GM12872 (cell line): ENCODE measurements around the gene EPX.

Source experiments
- CTCF ChIP-seq: IDR thresholded peaks from 3 replicates; pipeline ENCODE4 v1.5.1; 2011; ENCODE audit warnings: low read depth, mild to moderate bottlenecking, low read length, moderate library complexity; ENCODE audit not compliant: insufficient read depth

Gene EPX

GRCh38 chr17:58229881-58230280 is 37.4 kb downstream of the EPX start:
- no peak for TF ChIP-seq CTCF

DNA sequence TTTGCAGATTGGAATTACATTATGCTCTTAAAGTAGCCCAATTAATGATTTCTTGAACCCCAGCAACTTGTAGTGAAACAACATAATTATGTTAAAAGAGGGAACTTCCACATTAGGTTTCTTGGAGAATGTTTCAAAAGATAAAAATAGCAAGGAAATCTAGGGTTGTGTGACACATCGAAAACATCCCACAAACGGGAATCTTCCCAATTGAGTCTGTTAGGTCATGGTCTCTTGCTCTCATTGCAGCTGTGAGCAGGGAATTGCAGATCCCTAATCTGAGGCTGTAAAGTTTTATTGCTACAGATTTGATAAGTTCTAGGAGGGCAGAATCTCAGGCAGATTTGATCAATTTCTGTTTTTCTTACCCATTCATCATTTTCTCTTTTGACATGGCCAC is 39.1 kb downstream of the EPX start:
- no peak for TF ChIP-seq CTCF

- 0 out of 3 replicates have a peak, but pooled peaks have one; percentile 16 for TF ChIP-seq CTCF
These were observed 40.2 kb downstream of the EPX start for GRCh38 chr17:58232707-58233156.

- TF ChIP-seq CTCF = no peak
These were observed 41.0 kb downstream of the EPX start for GRCh38 chr17:58233543-58233942.

DNA sequence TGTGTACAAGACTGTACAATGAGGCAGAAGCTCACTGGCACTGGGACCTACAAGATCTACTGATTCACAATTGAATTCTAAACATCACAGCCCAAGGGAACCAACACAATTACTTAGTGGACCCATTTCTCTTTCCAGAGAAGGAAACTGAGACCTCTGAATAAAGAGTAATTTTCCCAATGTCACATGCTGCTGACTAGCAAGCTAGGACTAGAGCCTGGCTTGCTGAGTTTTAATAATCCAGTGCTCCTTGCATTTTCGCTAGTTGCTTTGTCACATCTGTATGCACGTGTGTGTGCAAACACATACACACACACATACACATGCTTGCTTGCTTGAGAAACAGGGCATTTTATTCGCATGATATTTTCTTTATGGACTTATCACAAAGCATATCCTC is 42.0 kb downstream of the EPX start:
- TF ChIP-seq CTCF = no peak

DNA sequence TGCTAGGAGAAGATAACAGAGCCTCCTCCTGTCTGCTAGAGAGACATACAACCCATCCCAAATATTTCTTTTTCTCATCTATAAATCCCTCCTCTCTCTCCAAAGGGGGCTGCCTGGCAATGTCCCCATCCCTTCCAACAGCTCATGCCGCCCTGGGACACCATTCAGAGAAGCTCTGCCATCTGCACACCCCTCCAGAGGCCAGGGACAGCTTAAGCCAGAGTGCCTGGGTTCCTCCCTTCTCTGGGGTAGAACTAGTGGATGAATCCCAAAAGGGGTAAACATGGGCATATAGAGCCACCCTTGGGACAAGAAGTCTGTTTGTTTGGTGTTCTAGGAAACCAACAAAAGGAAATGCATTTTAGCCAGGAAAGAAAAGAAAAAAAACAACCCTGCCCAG is 43.3 kb downstream of the EPX start:
- TF ChIP-seq CTCF = no peak

DNA sequence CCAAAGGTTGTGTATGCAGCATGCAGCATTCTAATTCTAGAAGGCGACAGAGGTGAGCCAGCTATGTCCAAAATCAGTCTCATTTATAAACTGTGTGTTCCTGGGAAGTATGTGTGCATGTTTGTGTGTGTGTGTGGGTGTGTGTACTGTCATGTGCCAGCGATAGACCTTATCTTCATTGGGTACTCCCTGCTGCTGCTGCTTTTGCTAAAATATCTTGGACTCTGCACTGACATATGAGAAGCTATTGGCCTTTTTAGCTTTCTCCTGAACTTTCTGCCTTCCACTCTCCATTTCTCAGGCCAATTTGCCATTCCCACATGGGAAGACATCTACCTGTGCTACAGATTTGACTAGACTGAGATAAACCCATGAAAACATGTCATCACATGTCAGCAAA is 43.9 kb downstream of the EPX start:
- TF ChIP-seq CTCF = no peak
